Measurements from ENCODE around the gene SPATA6L.

DNA sequence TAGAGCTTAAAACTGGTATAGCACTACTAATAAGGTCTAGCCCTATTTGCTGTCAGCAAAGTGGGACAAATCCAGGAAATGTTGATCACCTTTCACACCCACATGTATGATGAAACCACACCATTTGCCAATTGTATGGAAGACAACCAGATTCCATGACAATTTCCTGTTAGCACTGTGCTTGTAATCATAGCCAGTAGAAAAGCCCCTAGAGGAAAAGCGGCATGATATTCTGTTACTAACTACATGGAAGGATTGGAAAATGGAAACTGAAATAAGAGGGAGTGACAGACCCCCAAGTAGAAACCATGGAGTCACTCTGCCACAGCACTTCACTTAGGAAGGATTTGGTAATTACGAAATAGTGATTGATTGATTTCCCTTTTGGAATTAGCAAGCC, 923 bp downstream of the SPATA6L start:
- TF ChIP-seq ZNF274 (IDR thresholded peaks at IDR 0.05; ENCODE audit: low read depth, low read length) (no peak), YY1 (IDR thresholded peaks at IDR 0.05; ENCODE audit: insufficient read depth, insufficient read length) (no peak)
